ENCODE data around the gene MAGI2.
A peak's percentile ranks its signal among the peaks of the same experiment; 100 is the strongest.
"Not testable (repeated sequence)": the region's sequence is repeated elsewhere in the genome, so short reads cannot be mapped to it uniquely, and the experiment has no call there.

The MAGI2 gene

GRCh38 chr7:78299088-78299487, 1154.4 kb downstream of the MAGI2 start:
- TF ChIP-seq CTCF (IDR thresholded peaks at IDR 0.05; ENCODE audit: low read depth, low read length) = no peak
- no peak for DNase-seq (ENCODE audit: extremely low read depth, low read depth)

DNA sequence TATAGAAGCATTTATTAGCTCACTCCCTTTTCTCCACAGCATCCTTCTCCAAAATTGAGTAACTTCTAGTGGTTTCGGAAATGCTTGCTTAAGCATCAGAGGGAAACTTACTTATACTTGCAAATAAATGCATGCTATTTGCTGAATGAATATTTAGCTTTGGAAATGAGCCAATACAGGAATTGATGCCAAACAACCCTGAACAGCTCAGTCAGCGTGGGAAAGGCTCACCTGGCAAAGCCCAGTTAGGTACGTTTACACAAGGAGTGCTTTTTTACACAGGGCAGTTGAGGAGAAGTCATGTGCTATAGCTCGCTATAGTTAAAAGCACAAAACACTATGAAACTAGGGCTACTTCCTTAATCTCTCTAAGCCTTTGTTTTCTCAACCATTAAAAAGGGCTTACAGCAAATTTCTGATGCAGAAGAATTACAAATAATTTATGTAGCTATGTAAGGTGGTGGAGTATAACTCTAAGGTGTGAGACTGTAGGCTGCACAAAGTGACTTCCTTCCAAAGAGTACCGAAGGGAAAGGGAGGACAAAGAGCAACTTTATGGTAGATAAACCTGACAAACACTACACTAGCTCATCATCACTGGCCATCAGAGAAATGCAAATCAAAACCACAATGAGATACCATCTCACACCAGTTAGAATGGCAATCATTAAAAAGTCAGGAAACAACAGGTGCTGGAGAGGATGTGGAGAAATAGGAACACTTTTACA, 1156.7 kb downstream of the MAGI2 start:
- TF ChIP-seq CTCF (IDR thresholded peaks at IDR 0.05; ENCODE audit: low read depth, low read length) = no peak
- no peak for DNase-seq (ENCODE audit: extremely low read depth, low read depth)

DNA sequence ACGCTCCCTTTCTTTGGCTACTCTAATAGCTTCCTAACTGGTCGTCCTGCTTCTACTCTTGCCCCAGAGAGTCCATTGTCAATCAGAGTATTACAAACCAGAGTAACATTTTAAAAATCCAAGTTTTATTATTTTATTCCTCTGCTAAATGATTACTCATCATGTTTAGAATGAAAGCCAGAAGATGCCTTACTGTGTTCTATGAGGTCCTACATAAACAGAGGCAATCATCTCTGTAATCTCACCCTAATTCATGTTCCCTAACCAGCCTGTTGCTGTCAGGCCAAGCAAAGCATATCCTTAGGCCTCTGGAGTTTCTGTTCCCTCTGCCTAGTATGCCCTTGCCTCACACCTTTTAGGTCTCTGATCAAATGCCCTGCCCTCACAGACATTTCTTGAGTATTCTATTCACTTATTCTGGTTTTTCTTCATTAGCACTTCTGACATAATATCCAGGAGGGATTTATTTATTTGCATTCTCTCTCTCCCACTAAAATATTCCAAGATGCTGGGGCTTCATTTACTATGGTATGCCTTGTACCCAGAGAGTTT, 1157.3 kb downstream of the MAGI2 start:
- no peak for TF ChIP-seq CTCF (IDR thresholded peaks at IDR 0.05; ENCODE audit: low read depth, low read length)
- no peak for DNase-seq (ENCODE audit: extremely low read depth, low read depth)

- not testable (repeated sequence) for DNase-seq (ENCODE audit: extremely low read depth, low read depth)
Observed at GRCh38 chr7:78289471-78289870, 1164.0 kb downstream of the MAGI2 start.

- DNase-seq (ENCODE audit: extremely low read depth, low read depth) = no peak
Observed at GRCh38 chr7:78284945-78285344, 1168.5 kb downstream of the MAGI2 start.

DNA sequence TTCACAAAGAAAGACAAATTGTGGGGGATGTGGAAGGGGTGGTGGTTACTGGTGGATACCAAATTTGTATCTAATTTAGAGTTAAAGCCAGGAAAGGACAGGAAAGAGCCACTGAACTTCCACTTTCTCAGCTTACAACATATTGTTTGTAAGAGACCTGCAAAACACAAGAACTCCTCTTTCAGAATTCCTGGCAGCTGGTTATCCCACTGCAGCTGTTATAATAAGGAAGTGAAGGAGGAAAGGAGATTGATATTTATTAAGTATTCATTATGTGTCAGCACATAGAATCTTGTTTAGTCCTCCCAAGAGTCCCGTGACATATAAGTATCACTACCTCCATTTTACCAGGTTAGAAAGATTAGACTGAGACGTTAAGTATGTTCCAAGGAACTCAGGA, 1173.2 kb downstream of the MAGI2 start:
- no peak for TF ChIP-seq CTCF (IDR thresholded peaks at IDR 0.05; ENCODE audit: low read depth, low read length)
- DNase-seq (ENCODE audit: extremely low read depth, low read depth) = no peak

More at GRCh38 chr7:78284945-78285344, 1168.5 kb downstream of the MAGI2 start:
- no peak for TF ChIP-seq CTCF (IDR thresholded peaks at IDR 0.05; ENCODE audit: low read depth, low read length)

DNA sequence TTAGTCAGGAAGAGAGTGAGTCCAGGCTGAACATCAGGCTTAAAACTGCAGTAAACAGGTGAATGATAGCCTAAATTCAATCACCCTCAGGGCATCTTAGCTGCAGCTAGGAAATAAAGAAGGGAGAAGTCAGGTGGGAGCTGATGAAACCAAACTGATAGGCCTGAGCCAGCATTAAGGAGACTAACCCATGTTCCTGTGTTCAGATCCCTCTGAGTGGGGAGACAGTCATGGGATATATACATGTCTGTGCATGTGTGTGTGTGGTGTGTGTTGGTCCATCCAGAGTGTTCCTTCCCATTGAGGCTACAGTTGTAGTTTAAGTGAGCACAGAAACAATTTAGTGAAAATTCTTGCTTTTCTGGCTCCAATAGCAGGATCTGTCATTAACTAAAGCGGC, 1174.0 kb downstream of the MAGI2 start:
- no peak for TF ChIP-seq CTCF (IDR thresholded peaks at IDR 0.05; ENCODE audit: low read depth, low read length)
- no peak for DNase-seq (ENCODE audit: extremely low read depth, low read depth)

GRCh38 chr7:78279032-78279431, 1174.4 kb downstream of the MAGI2 start:
- TF ChIP-seq CTCF (IDR thresholded peaks at IDR 0.05; ENCODE audit: low read depth, low read length) = no peak
- DNase-seq (ENCODE audit: extremely low read depth, low read depth) = peak; percentile 18

All from AG09319 (cell line).